Thyroid gland (tissue), 4 donors: Measurements from ENCODE around the gene SPRR5. TPM values are rescaled to one million over a fixed set of nuclear protein-coding genes. Genes with fewer than 3 reads are reported as not detected.

ENCODE experiments used
- DNase-seq, 2 donors: peaks; one replicate each; pipeline ENCODE4 v3.0.0-alpha.2; 2019
- H3K27ac ChIP-seq, 3 donors: fragments of 200-600 bp; sonication (generic); 1 replicate in 2 of 3; 2 replicates in 1 of 3; pipeline ENCODE4 v1.5.1; 2016 to 2019; ENCODE audit warnings: mild to moderate bottlenecking in 1 of 3, moderate library complexity in 1 of 3
- H3K27me3 ChIP-seq: fragments of 200-600 bp; sonication (generic); one replicate; pipeline ENCODE4 v1.5.1; 2019
- H3K36me3 ChIP-seq, 2 donors: fragments of 200-600 bp; sonication (generic); one replicate each; pipeline ENCODE4 v1.5.1; 2016 to 2019
- H3K4me1 ChIP-seq, 2 donors: fragments of 200-600 bp; sonication (generic); one replicate each; pipeline ENCODE4 v1.5.1; 2017 to 2019
- H3K4me3 ChIP-seq, 3 donors: fragments of 200-600 bp; sonication (generic); replicated peaks in 1 of 3; 1 replicate in 2 of 3; 2 replicates in 1 of 3; pipeline ENCODE4 v1.5.1; 2016; ENCODE audit warnings: mild to moderate bottlenecking in 1 of 3
- H3K9me3 ChIP-seq: fragments of 200-600 bp; sonication (generic); one replicate; pipeline ENCODE4 v1.5.1; 2017
- CTCF ChIP-seq, 6 experiments: fragments of 200-600 bp in 3 of 6; fragments of 450-650 bp in 3 of 6; sonication (generic) in 3 of 6; IDR thresholded peaks; one replicate each; pipeline ENCODE4 v1.5.1; 2016 to 2019; ENCODE audit warnings: antibody characterized with exemption in 6 of 6, mild to moderate bottlenecking in 2 of 6, inconsistent platforms in 1 of 6, moderate library complexity in 1 of 6
- POLR2A ChIP-seq, 2 donors: fragments of 450-650 bp; IDR thresholded peaks; one replicate each; pipeline ENCODE4 v1.6.1; 2017; ENCODE audit warnings: antibody characterized with exemption in 2 of 2, mild to moderate bottlenecking in 2 of 2, moderate library complexity in 1 of 2
- WGBS, 2 donors: methylation state at CpG; one replicate each; pipeline ENCODE4 v1.1.5; 2017; 5-methylcytosine and 5-hydroxymethylcytosine counted together
- intact Hi-C: fragments of 100-400 bp; cut with DNase I; formaldehyde crosslinking; loops from one replicate; pipeline ENCODE4 v1.15.1; 2023
- total RNA-seq, 4 donors: library from RNA; depleted of rRNA; stranded (reverse); fragments of >200 nt; gene quantifications; one replicate each; pipeline ENCODE4 v1.2.3, GENCODE V29; 2016

Gene SPRR5
- total RNA-seq, 4 donors from 2014 or later = not detected

DNA sequence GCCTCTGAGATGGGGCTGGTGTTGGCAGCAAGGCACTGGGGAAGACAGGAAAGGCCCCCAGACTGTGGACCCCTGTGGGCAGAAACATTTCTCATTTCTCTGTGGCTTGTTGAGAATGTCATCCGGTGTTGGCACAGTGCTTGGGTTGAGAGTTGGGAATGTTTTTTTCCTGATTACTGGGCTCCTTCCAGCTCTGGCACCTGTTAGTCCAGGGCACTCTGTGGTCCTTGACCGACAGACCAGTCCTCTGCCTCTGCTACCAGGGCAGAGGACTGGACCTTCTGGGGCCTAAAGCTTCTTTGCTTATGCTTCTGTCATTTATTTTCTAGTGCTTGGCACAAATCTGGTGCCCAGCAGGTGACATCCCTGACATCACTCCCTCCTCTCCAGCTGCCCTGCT lies 4.8 kb upstream of the SPRR5 start:
- Histone ChIP-seq H3K9me3 (no peaks in the 10 kb centered on the region), H3K4me3 (no peak overlapping the region), H3K27me3 (no peaks in the 10 kb centered on the region), H3K4me1 (no peaks in the 10 kb centered on the region), H3K27ac (no peak overlapping the region), H3K36me3 (no peaks in the 10 kb centered on the region)
- TF ChIP-seq POLR2A (IDR thresholded peaks at IDR 0.05) = no peak
- no peak for TF ChIP-seq CTCF (IDR thresholded peaks at IDR 0.05)
- WGBS, 2 donors = 56 to 67% methylated on average over 2 of the region's 2 CpGs
- DNase-seq = no peak
- intact Hi-C loops = no loop called here

DNA sequence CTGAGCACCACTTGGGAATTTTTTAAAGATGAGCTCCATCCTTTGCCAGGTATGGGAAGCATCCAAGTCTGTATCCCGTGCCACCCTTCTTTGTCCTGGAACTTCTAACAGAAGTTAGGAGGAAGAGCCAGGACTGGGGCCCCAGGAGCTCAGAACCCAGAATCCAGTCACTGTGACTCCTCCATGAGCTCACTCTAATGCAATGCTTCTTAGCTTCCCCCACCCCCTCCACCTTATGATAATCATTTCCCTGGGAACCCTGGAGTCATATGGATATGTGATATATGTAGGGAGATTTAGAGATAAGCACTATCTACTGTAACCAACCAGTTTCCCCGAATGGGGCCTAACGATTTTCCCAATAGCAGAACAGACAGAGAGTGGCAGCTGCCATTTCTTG lies 758 bp upstream of the SPRR5 start:
- no peaks in the 10 kb centered on the region for H3K4me1 ChIP-seq
- no peaks in the 10 kb centered on the region for H3K9me3 ChIP-seq
- TF ChIP-seq POLR2A (IDR thresholded peaks at IDR 0.05) = no peak
- TF ChIP-seq CTCF (IDR thresholded peaks at IDR 0.05) = no peak
- WGBS, 2 donors = 77 to 80% methylated on average over 3 of the region's 3 CpGs
- H3K36me3 ChIP-seq = no peaks in the 10 kb centered on the region
- no peaks in the 10 kb centered on the region for H3K27me3 ChIP-seq
- DNase-seq = no peak
- intact Hi-C loops = no loop called here
- H3K4me3 ChIP-seq = no peak overlapping the region
- no peak overlapping the region for H3K27ac ChIP-seq

DNA sequence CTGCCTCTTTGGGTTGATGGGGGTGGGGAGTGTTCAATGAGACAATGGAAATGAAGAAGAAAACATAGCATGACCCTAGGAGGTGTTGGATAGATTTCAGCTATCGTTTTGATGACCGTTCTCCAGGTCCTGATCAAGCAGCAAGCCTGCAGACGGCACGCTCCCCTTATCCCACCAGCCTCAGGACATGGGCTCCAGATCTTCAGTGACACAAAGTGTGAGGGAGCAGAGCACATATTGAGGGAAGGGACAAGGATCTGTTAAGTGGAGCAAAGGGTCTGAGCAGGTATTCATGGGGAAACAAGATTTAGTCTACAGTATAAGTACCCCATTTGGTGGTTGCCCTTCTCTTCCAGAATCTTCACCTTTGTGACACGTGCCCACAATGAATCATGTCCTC lies 4.7 kb downstream of the SPRR5 start:
- no peak for TF ChIP-seq POLR2A (IDR thresholded peaks at IDR 0.05)
- no peak for TF ChIP-seq CTCF (IDR thresholded peaks at IDR 0.05)
- Histone ChIP-seq H3K9me3 (no peaks in the 10 kb centered on the region), H3K4me1 (no peaks in the 10 kb centered on the region), H3K27me3 (no peaks in the 10 kb centered on the region), H3K4me3 (no peak overlapping the region), H3K27ac (no peak overlapping the region), H3K36me3 (no peaks in the 10 kb centered on the region)
- DNase-seq = no peak
- 79 to 83% methylated on average over 5 of the region's 5 CpGs for WGBS, 2 donors
- intact Hi-C loops = no loop called here

GRCh38 chr1:152953761-152954160 lies 6.8 kb downstream of the SPRR5 start:
- H3K4me3 ChIP-seq = no peak overlapping the region
- H3K9me3 ChIP-seq = no peaks in the 10 kb centered on the region
- WGBS, 2 donors = 68 to 70% methylated on average over 7 of the region's 7 CpGs
- no peaks in the 10 kb centered on the region for H3K4me1 ChIP-seq
- no peak for TF ChIP-seq POLR2A (IDR thresholded peaks at IDR 0.05)
- no peak for TF ChIP-seq CTCF (IDR thresholded peaks at IDR 0.05)
- intact Hi-C loops = no loop called here
- DNase-seq = no peak
- H3K27me3 ChIP-seq = no peaks in the 10 kb centered on the region
- no peaks in the 10 kb centered on the region for H3K36me3 ChIP-seq
- no peak overlapping the region for H3K27ac ChIP-seq

GRCh38 chr1:152954436-152954835 lies 7.4 kb downstream of the SPRR5 start:
- Histone ChIP-seq H3K27me3 (no peaks in the 10 kb centered on the region), H3K4me1 (no peaks in the 10 kb centered on the region), H3K4me3 (no peak overlapping the region), H3K9me3 (no peaks in the 10 kb centered on the region), H3K36me3 (no peaks in the 10 kb centered on the region), H3K27ac (no peak overlapping the region)
- 89 to 92% methylated on average over 6 of the region's 6 CpGs for WGBS, 2 donors
- TF ChIP-seq POLR2A (IDR thresholded peaks at IDR 0.05) (no peak), CTCF (IDR thresholded peaks at IDR 0.05) (no peak)
- DNase-seq = no peak
- intact Hi-C loops = no loop called here
